GM12873 (cell line): ENCODE measurements around the gene IFI35.

Source experiments
- CTCF ChIP-seq: IDR thresholded peaks from 2 replicates; pipeline ENCODE4 v1.5.1; 2012; ENCODE audit warnings: low read depth, mild to moderate bottlenecking, moderate library complexity, low read length, control low read depth; ENCODE audit not compliant: insufficient read depth; ENCODE audit errors: missing control alignments

The IFI35 gene

DNA sequence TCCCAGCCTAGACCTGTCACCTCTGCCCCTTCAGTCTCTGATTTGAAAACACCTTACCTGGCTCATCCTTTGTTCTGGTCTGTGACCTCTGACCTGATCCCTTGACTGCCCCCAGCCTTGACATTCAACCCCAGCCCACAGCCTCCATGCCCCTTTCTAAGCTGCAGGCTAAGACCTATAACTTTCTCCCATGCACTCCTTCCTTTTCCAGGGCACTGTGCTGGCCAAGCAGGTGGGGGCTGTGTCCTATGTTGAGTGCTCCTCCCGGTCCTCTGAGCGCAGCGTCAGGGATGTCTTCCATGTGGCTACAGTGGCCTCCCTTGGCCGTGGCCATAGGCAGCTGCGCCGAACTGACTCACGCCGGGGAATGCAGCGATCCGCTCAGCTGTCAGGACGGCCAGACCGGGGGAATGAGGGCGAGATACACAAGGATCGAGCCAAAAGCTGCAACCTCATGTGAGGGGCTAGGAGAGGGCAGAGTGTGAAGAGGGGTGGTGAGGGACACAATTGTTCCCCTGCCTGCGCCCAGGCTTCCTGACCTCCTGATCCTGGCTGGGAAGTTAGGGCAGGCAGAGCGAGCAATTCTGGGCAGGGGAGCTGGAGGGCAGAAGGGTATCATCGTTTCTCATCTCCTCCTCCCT, 21.8 kb downstream of the IFI35 start:
- TF ChIP-seq CTCF: no peak

GRCh38 chr17:43030137-43030767, 23.7 kb downstream of the IFI35 start:
- no peak for TF ChIP-seq CTCF

DNA sequence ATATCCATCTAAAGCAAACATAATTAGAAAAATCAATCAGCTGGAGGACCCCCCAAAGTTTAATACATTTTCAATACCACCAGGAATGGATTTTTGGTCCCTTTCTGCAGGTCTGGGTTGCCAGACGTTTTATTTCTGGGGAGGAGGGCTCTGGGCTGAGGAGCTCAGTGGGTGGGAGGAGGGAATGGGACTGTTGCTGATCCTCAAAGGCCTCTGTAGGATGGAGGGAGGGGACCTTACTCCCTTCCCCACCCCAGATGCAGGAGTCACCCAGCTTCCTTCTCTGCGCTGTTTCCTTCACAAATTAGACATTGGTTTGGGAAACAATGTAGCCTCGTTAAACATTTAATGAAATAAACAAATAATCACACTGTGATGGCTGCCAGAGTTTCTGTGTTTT, 25.1 kb downstream of the IFI35 start:
- TF ChIP-seq CTCF: no peak

DNA sequence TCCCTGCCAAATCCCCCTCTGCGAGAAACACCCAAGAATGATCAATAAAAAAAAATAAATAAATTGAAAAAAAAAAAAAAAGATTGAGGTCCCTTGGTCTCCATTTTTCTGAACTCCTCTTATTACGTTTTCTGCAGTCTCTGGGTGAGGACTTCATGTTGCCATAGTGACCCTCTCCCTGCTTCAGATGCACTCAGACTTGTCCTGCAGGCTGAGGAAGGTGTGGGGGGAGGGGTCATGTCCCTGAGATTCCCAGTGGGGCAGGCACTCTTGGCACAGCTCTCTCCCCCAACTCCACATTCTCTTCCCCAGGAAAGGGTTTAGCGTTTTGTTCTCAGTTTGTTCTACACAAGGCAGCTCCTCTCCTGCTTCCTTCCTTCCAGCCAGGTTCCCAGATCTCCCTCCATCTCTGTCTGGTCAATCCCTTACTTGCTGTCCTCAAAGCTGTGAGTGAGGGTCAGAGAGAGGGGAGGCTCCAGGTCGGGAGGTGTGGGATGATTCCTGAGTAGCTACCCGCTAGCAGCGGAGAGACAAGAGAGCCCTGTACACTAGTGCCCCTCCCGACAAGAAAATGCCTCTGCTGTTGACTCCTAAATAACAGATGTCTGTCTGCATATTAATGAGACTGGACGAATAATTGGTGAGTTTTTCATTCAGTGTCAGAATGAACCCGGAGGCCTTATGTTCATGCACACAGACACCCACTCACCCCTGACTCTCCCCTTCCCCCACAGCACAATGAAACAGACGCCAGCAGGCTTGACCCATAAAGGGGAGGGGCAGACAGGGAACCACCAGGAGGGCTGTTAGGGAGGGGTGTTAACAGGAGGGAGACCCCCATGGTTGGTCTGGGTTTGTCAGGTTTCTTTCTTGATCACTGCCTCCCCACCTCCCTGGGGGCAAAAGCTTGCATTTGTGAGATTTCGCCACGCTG, 27.6 kb downstream of the IFI35 start:
- TF ChIP-seq CTCF: no peak

- TF ChIP-seq CTCF: no peak
These were observed 28.3 kb downstream of the IFI35 start for GRCh38 chr17:43034894-43035293.

- TF ChIP-seq CTCF: no peak
These were observed 33.1 kb downstream of the IFI35 start for GRCh38 chr17:43039646-43040045.

DNA sequence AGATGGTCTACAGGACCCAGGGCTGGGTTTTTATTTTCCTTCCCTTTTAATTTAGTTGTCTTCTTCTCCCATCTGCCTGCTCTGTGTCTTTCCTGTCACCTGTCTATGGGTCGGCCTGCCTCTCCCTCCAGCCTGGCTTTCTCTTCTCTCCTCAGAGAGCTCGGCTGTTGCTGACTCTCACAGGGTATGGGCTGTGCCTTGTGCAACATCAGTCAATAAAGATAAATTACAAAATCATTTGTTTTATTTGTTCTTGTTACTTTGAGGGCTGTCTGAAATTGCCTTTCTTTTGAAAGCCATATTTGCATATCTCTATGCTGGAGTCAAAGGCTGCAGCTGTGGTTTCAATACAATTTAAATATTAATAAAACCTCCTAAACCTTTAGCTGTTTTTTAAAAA, 34.1 kb downstream of the IFI35 start:
- no peak for TF ChIP-seq CTCF
